ENCODE results near the gene POC1A.
"Not testable (repeated sequence)": the region's sequence is repeated elsewhere in the genome, so short reads cannot be mapped to it uniquely, and the experiment has no call there.

POC1A gene

DNA sequence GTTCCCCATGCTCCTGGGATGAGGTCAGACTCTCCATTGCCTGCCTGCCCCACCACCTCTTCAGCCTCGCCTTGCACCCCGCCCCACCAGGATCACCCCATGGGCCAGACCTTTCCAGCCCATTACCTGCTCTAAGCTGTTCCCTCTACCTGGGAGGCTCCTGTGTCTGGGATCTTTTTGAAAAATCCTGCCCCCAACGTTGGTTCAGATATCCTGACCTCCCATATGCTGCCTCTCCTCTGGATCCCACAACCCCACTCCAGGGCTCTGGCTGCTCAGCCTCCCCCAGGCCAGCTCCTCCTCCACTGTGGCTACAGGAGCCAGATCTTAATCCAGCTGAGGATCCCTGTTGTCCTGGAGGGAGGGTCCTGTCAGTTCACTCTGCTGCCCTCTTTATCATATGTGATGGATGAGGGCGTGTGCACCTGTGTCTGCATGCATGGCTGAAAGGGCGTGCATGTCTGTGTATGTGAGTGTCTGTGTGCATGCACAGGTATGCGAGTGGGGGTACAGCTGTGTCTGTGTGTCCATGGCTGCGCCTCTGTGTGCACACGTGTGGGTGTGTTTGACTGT, 22.0 kb upstream of the POC1A start:
- Mint-ChIP-seq H3K27ac (no peak overlapping the region), H3K36me3 (ENCODE audit: low read depth) (no peaks in the 10 kb centered on the region), H3K9me3 (no peaks in the 10 kb centered on the region), H3K4me1 (ENCODE audit: low read depth) (peaks cover 6% of the 10 kb centered on the region), H3K4me3 (no peak overlapping the region), H3K27me3 (ENCODE audit: low read depth) (no peaks in the 10 kb centered on the region)

DNA sequence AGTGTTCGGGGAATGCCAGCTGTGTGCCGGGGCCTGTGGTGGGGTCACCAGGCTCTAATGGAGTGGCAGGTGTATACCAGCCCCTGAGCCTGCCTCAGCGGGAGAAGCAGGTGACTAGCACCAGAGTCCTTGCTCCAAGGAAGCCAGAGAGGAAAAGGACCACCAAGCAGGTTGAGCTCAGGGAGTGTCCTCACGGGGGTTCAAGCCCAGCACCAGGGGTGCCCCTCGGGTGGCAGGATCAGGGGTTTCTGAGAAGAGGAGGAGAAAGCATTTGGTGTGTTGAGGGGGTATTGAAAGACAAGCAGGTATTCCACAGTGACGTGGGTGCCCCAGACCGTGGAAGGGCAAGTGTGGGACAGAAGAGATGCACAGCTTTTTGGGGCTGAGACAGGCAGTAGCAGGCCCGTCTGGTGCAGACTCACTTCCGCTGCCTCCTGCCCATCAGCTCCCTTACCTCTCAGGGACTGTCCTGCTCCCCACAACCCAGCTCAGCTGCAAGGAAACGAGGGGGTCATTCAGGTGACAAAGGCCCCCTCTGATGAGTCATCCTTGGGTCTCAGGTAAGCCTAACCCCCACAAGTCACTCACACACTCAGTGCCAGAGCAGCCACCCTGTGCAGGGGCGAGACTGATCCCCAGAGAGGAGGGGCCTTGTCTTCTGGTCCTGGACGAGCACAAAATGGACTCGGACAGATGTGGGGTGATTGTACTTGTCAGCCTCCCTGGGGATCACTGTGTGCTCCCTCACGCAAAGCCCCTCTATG, 21.4 kb upstream of the POC1A start:
- H3K27ac Mint-ChIP-seq = no peak overlapping the region
- H3K4me3 Mint-ChIP-seq = no peak overlapping the region
- H3K36me3 Mint-ChIP-seq (ENCODE audit: low read depth) = no peaks in the 10 kb centered on the region
- no peaks in the 10 kb centered on the region for H3K27me3 Mint-ChIP-seq (ENCODE audit: low read depth)
- peaks cover 6% of the 10 kb centered on the region for H3K4me1 Mint-ChIP-seq (ENCODE audit: low read depth)
- H3K9me3 Mint-ChIP-seq = no peaks in the 10 kb centered on the region

DNA sequence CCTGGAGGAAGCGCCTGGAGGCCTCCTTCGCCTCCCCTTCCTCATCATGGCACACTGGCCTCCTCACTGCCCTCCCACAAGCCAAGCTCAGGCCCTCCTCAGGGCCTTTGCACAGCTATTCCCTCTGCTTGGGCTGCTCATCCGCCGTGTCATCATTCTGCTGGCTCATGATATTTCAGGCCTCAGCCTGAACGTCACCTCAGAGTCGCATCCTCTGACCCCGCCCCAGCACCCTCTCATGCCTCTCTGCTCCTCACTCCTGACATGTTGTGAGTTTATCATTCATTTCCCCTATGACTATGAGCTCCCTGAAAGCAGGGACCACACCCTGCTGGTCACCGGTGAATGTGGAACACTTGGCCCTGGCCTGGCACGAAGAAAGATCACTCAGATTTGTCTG, 20.7 kb upstream of the POC1A start:
- H3K36me3 Mint-ChIP-seq (ENCODE audit: low read depth) = no peaks in the 10 kb centered on the region
- H3K27me3 Mint-ChIP-seq (ENCODE audit: low read depth) = no peaks in the 10 kb centered on the region
- peaks cover 6% of the 10 kb centered on the region for H3K4me1 Mint-ChIP-seq (ENCODE audit: low read depth)
- H3K4me3 Mint-ChIP-seq = no peak overlapping the region
- no peak overlapping the region for H3K27ac Mint-ChIP-seq
- no peaks in the 10 kb centered on the region for H3K9me3 Mint-ChIP-seq

GRCh38 chr3:52173101-52173500, 18.9 kb upstream of the POC1A start:
- Mint-ChIP-seq H3K9me3 (no peaks in the 10 kb centered on the region), H3K36me3 (ENCODE audit: low read depth) (no peaks in the 10 kb centered on the region), H3K4me3 (no peak overlapping the region), H3K27me3 (ENCODE audit: low read depth) (no peaks in the 10 kb centered on the region), H3K4me1 (ENCODE audit: low read depth) (peaks cover 6% of the 10 kb centered on the region), H3K27ac (no peak overlapping the region)

GRCh38 chr3:52172262-52172757, 18.1 kb upstream of the POC1A start:
- H3K27ac Mint-ChIP-seq = no peak overlapping the region
- H3K9me3 Mint-ChIP-seq = no peaks in the 10 kb centered on the region
- no peaks in the 10 kb centered on the region for H3K27me3 Mint-ChIP-seq (ENCODE audit: low read depth)
- H3K36me3 Mint-ChIP-seq (ENCODE audit: low read depth) = no peaks in the 10 kb centered on the region
- peaks cover 6% of the 10 kb centered on the region for H3K4me1 Mint-ChIP-seq (ENCODE audit: low read depth)
- no peak overlapping the region for H3K4me3 Mint-ChIP-seq

GRCh38 chr3:52171514-52172261, 17.5 kb upstream of the POC1A start:
- peaks cover 6% of the 10 kb centered on the region for H3K4me1 Mint-ChIP-seq (ENCODE audit: low read depth)
- no peaks in the 10 kb centered on the region for H3K27me3 Mint-ChIP-seq (ENCODE audit: low read depth)
- no peaks in the 10 kb centered on the region for H3K9me3 Mint-ChIP-seq
- no peak overlapping the region for H3K4me3 Mint-ChIP-seq
- no peak overlapping the region for H3K27ac Mint-ChIP-seq
- no peaks in the 10 kb centered on the region for H3K36me3 Mint-ChIP-seq (ENCODE audit: low read depth)

DNA sequence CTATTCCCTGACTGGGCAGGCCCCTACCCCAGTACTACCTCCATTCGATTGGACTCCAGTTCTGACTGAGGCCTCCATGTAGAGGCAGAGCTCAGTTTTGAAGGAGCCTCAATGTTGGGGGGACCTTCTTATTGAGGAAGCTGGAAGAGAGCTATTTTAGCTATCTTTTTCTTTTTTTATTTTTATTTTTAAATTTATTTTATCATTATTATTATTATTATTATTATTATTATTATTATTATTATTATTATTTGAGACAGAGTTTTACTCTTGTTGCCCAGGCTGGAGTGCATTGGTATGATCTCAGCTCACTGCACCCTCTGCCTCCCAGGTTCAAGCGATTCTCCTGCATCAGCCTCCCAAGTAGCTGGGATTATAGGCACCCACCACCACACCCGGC, 16.0 kb upstream of the POC1A start:
- H3K27me3 Mint-ChIP-seq (ENCODE audit: low read depth); H3K4me3 Mint-ChIP-seq; H3K4me1 Mint-ChIP-seq (ENCODE audit: low read depth); H3K27ac Mint-ChIP-seq; H3K36me3 Mint-ChIP-seq (ENCODE audit: low read depth); H3K9me3 Mint-ChIP-seq: not testable (repeated sequence)

GRCh38 chr3:52167240-52167639, 13.0 kb upstream of the POC1A start:
- no peaks in the 10 kb centered on the region for H3K4me1 Mint-ChIP-seq (ENCODE audit: low read depth)
- H3K27ac Mint-ChIP-seq = no peak overlapping the region
- no peaks in the 10 kb centered on the region for H3K9me3 Mint-ChIP-seq
- no peaks in the 10 kb centered on the region for H3K27me3 Mint-ChIP-seq (ENCODE audit: low read depth)
- H3K4me3 Mint-ChIP-seq = no peak overlapping the region
- H3K36me3 Mint-ChIP-seq (ENCODE audit: low read depth) = no peaks in the 10 kb centered on the region

DNA sequence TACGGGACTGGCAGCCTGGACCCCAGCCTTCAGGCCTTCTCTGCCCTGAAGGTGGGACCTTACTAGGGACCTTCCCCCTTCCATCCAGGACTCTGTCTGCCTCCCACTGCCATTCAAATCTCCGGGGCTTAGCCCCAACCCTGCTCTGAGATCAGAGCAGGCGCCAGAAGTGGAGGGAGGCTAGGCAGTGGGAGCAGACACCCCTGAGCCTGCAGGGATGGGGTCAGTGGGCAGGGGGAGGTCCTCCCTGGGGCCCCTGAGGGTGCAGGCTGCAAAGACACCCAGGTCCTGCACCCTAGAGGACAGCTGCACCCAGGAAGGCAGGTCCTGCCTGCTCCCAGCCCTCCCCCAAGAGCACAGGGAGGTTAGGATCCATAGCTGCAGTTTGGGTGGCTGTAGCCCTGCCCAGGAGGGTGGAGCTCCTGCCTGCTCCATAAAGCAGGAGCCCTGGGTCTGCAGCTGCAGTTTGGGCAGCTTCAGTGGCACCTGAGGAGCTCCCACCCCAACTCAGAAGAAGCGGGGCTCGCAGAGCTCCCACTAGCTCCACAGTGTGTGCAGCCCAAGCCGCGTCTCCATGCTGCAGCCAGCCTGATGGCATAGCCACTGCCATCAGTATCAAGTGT, 8.1 kb upstream of the POC1A start:
- H3K27ac Mint-ChIP-seq = no peak overlapping the region
- H3K4me3 Mint-ChIP-seq = no peak overlapping the region
- no peaks in the 10 kb centered on the region for H3K4me1 Mint-ChIP-seq (ENCODE audit: low read depth)
- H3K9me3 Mint-ChIP-seq = no peaks in the 10 kb centered on the region
- peaks cover 2% of the 10 kb centered on the region for H3K36me3 Mint-ChIP-seq (ENCODE audit: low read depth)
- H3K27me3 Mint-ChIP-seq (ENCODE audit: low read depth) = peaks cover 10% of the 10 kb centered on the region

GRCh38 chr3:52159503-52159902, 5.3 kb upstream of the POC1A start:
- Mint-ChIP-seq H3K36me3 (ENCODE audit: low read depth) (peaks cover 2% of the 10 kb centered on the region), H3K27me3 (ENCODE audit: low read depth) (peaks cover 10% of the 10 kb centered on the region), H3K4me1 (ENCODE audit: low read depth) (peaks cover 9% of the 10 kb centered on the region), H3K27ac (no peak overlapping the region), H3K9me3 (no peaks in the 10 kb centered on the region), H3K4me3 (no peak overlapping the region)

DNA sequence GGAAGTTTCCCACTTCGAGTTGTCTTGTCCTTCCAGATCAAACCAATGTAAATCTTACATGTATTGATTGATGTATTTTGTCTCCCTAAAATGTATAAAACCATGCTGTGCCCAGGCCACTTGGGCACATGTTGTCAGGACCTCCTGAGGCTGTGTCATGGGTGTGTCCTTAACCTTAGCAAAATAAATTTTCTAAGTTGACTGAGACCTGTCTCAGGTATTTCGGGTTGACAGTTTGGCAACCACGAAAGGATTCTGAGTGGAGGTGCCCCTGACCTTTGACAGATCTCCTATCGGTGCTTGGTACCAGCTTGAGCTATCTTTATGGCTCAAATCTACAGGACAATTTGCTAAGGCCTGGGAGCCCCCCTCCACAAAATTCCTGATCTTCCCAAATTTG, 1.7 kb upstream of the POC1A start:
- Mint-ChIP-seq H3K9me3 (no peaks in the 10 kb centered on the region), H3K36me3 (ENCODE audit: low read depth) (peaks cover 2% of the 10 kb centered on the region), H3K4me1 (ENCODE audit: low read depth) (peaks cover 21% of the 10 kb centered on the region), H3K27ac (peak overlapping the region; percentile 31), H3K27me3 (ENCODE audit: low read depth) (peaks cover 10% of the 10 kb centered on the region), H3K4me3 (peak overlapping the region; percentile 42)

- peaks cover 3% of the 10 kb centered on the region for H3K36me3 Mint-ChIP-seq (ENCODE audit: low read depth)
- H3K4me3 Mint-ChIP-seq = peak overlapping the region; percentile 93
- H3K9me3 Mint-ChIP-seq = no peaks in the 10 kb centered on the region
- peak overlapping the region; percentile 96 for H3K27ac Mint-ChIP-seq
- peaks cover 21% of the 10 kb centered on the region for H3K4me1 Mint-ChIP-seq (ENCODE audit: low read depth)
- no peaks in the 10 kb centered on the region for H3K27me3 Mint-ChIP-seq (ENCODE audit: low read depth)
Measured at GRCh38 chr3:52153389-52154096, 680 bp downstream of the POC1A start.

GRCh38 chr3:52151991-52152390, 2.2 kb downstream of the POC1A start:
- not testable (repeated sequence) for H3K27ac Mint-ChIP-seq; H3K9me3 Mint-ChIP-seq; H3K36me3 Mint-ChIP-seq (ENCODE audit: low read depth); H3K27me3 Mint-ChIP-seq (ENCODE audit: low read depth); H3K4me3 Mint-ChIP-seq
- H3K4me1 Mint-ChIP-seq (ENCODE audit: low read depth) = peaks cover 21% of the 10 kb centered on the region

DNA sequence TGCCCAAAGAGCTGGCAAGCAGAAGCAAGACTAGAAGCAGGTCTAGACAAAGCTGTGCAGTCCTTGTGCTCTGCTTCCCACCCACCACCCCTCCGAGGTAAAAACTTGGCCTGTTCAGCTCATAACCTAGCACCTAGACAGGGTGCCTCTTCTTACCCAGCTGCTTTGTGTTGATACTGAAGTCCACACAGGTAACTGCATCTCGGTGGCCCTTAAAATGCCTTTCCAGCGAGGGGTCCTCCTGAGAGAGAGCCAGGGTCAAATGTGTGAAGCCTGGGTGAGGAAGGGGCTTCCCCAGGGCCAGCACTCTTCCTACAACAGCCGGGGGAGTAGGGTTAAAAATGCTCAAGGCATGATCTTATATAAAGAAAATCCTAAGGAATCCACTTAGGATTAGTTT, 3.4 kb downstream of the POC1A start:
- Mint-ChIP-seq H3K9me3 (no peaks in the 10 kb centered on the region), H3K27me3 (ENCODE audit: low read depth) (no peaks in the 10 kb centered on the region), H3K4me3 (no peak overlapping the region), H3K36me3 (ENCODE audit: low read depth) (peaks cover 6% of the 10 kb centered on the region), H3K4me1 (ENCODE audit: low read depth) (peaks cover 21% of the 10 kb centered on the region), H3K27ac (no peak overlapping the region)
